Measurements from ENCODE around the gene DNAJC5G. TPM values are rescaled to one million over a fixed set of nuclear protein-coding genes. Genes with fewer than 3 reads are reported as not detected.

Gene DNAJC5G
- total and polyA plus RNA-seq, 2 of the 13 experiments (the other 11 are each of a cell fraction or from before 2014, with no cell fraction given) = 0.05 TPM; not detected in 1

- TF ChIP-seq GRHL1 (CRISPR knock-in tag; conservative IDR thresholded peaks at IDR 0.05) = no peak
- peak; percentile 43; the same call in 1 of the 2 replicates for TF ChIP-seq MBD4 (IDR thresholded peaks at IDR 0.05; ENCODE audit: borderline replicate concordance, low read length)
- 0 out of 2 replicates have a peak, but pooled peaks have one; percentile 37 for TF ChIP-seq ZNF570 (CRISPR knock-in tag; IDR thresholded peaks at IDR 0.05; ENCODE audit: borderline replicate concordance)
- TF ChIP-seq KDM5A (IDR thresholded peaks at IDR 0.05; ENCODE audit: borderline replicate concordance, low read length) = peak; percentile 93
- TF ChIP-seq TIGD3 (CRISPR knock-in tag; IDR thresholded peaks at IDR 0.05; ENCODE audit: borderline replicate concordance) = no peak; the same call in none of the 2 replicates
- no peak; the same call in 1 of the 2 replicates for TF ChIP-seq ZNF546 (CRISPR knock-in tag; conservative IDR thresholded peaks at IDR 0.05)
- no peak for TF ChIP-seq ZNF737 (CRISPR knock-in tag; IDR thresholded peaks at IDR 0.05; ENCODE audit: borderline replicate concordance)
- peak; percentile 58; the same call in 1 of the 2 replicates for TF ChIP-seq EED (CRISPR knock-in tag; IDR thresholded peaks at IDR 0.05)
- no peak; the same call in 1 of the 2 replicates for TF ChIP-seq KDM4B (CRISPR knock-in tag; IDR thresholded peaks at IDR 0.05)
- TF ChIP-seq ZNF557 (CRISPR knock-in tag; IDR thresholded peaks at IDR 0.05) = peak; percentile 71; the same call in 1 of the 2 replicates
- no peak for TF ChIP-seq ZNF260 (CRISPR knock-in tag; IDR thresholded peaks at IDR 0.05; ENCODE audit: borderline replicate concordance, low read depth)
- TF ChIP-seq E2F2 (CRISPR knock-in tag; IDR thresholded peaks at IDR 0.05; ENCODE audit: borderline replicate concordance) = peak; percentile 78; the same call in 1 of the 2 replicates
- TF ChIP-seq ZBTB42 (CRISPR knock-in tag; IDR thresholded peaks at IDR 0.05) = 0 out of 2 replicates have a peak, but pooled peaks have one; percentile 60
- TF ChIP-seq LBX2 (CRISPR knock-in tag; IDR thresholded peaks at IDR 0.05; ENCODE audit: borderline replicate concordance) = peak; percentile 87; the same call in 1 of the 2 replicates
- TF ChIP-seq EZH2 (conservative IDR thresholded peaks at IDR 0.05; ENCODE audit: low read depth, low read length) = no peak
- TF ChIP-seq NFKBIZ (CRISPR knock-in tag; IDR thresholded peaks at IDR 0.05) = peak; percentile 76
- peak; percentile 94 for TF ChIP-seq ZC3H13 (CRISPR knock-in tag; IDR thresholded peaks at IDR 0.05)
- peak; percentile 87; the same call in 1 of the 2 replicates for TF ChIP-seq PCBP1 (IDR thresholded peaks at IDR 0.05; ENCODE audit: borderline replicate concordance, low read depth, low read length)
- TF ChIP-seq GPBP1L1 (CRISPR knock-in tag; IDR thresholded peaks at IDR 0.05) = no peak
- TF ChIP-seq FOXP4 (CRISPR knock-in tag; IDR thresholded peaks at IDR 0.05) = peak; percentile 63; the same call in 1 of the 2 replicates
These were observed 47.7 kb downstream of the DNAJC5G start, which contains the start of gene MPV17 (continued) for GRCh38 chr2:27322766-27323595.
